Hepatocyte (in vitro differentiated cells): Measurements from ENCODE around the gene HORMAD2.

Source experiments
- EZH2 ChIP-seq: fragments of 200-600 bp; sonication (generic); IDR thresholded peaks from 2 replicates; pipeline ENCODE4 v1.6.1; 2016; ENCODE audit warnings: antibody characterized with exemption, mild to moderate bottlenecking, borderline replicate concordance
- EZH2phosphoT487 ChIP-seq: fragments of 200-600 bp; sonication (generic); IDR thresholded peaks from one replicate; pipeline ENCODE4 v1.6.1; 2018; ENCODE audit warnings: antibody characterized with exemption, mild to moderate bottlenecking, low read depth, moderate library complexity; ENCODE audit not compliant: unreplicated experiment, severe bottlenecking
- TF ChIP-seq, protein P1 (sequence below): fragments of 200-600 bp; sonication (generic); IDR thresholded peaks from 2 replicates; pipeline ENCODE4 v1.5.1; 2016; ENCODE audit warnings: antibody characterized with exemption, mild to moderate bottlenecking; ENCODE audit not compliant: poor library complexity

DNA sequence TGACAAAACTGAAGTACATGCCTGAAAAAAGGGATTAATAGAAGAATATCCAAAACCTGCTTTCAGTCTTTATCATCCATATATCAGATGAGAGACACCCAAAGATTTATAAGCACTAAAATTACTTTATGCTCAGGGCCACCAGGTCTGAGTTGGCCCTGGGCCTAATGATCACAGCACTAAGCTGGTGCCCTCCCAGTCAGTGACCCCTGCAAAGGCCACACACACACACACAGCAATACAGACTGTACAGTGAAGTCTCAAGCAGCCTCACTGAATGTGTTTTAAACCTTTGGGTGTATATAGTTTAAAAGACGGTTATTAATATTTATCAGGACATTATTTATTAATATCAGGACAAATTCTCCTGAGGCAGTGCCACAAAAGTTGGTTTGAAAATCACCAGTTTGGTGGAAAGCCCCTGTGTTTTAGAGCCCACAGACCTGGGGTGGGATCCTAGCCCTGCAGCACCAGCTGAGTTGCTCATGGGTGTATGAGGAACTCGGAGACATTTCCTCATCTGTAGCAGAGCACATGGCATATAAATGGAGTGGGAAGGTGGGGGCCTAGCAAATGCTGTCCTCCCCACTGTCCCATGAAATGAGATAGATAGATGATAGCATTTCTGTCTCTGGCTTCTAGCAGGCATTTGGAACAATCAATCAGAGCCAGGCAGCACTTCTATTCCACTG is 48.4 kb upstream of the HORMAD2 start:
- TF ChIP-seq, protein P1, sequence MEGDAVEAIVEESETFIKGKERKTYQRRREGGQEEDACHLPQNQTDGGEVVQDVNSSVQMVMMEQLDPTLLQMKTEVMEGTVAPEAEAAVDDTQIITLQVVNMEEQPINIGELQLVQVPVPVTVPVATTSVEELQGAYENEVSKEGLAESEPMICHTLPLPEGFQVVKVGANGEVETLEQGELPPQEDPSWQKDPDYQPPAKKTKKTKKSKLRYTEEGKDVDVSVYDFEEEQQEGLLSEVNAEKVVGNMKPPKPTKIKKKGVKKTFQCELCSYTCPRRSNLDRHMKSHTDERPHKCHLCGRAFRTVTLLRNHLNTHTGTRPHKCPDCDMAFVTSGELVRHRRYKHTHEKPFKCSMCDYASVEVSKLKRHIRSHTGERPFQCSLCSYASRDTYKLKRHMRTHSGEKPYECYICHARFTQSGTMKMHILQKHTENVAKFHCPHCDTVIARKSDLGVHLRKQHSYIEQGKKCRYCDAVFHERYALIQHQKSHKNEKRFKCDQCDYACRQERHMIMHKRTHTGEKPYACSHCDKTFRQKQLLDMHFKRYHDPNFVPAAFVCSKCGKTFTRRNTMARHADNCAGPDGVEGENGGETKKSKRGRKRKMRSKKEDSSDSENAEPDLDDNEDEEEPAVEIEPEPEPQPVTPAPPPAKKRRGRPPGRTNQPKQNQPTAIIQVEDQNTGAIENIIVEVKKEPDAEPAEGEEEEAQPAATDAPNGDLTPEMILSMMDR: no peak
- TF ChIP-seq EZH2phosphoT487 (no peak), EZH2 (no peak)
